Stimulated activated CD8-positive, alpha-beta memory T cell treated with anti-CD3 and anti-CD28 coated beads, Interleukin-15, amount 100 ng/mL, for 4 hours (primary cell): ENCODE data around the gene TRPM5.
"Not testable (repeated sequence)": the region's sequence is repeated elsewhere in the genome, so short reads cannot be mapped to it uniquely, and the experiment has no call there.

Source experiments
- DNase-seq, 2 donors: peaks; one replicate each; pipeline ENCODE4 v3.0.0-alpha.2; 2020; ENCODE audit warnings: low read depth in 2 of 2

The TRPM5 gene, protein sequence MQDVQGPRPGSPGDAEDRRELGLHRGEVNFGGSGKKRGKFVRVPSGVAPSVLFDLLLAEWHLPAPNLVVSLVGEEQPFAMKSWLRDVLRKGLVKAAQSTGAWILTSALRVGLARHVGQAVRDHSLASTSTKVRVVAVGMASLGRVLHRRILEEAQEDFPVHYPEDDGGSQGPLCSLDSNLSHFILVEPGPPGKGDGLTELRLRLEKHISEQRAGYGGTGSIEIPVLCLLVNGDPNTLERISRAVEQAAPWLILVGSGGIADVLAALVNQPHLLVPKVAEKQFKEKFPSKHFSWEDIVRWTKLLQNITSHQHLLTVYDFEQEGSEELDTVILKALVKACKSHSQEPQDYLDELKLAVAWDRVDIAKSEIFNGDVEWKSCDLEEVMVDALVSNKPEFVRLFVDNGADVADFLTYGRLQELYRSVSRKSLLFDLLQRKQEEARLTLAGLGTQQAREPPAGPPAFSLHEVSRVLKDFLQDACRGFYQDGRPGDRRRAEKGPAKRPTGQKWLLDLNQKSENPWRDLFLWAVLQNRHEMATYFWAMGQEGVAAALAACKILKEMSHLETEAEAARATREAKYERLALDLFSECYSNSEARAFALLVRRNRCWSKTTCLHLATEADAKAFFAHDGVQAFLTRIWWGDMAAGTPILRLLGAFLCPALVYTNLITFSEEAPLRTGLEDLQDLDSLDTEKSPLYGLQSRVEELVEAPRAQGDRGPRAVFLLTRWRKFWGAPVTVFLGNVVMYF (N-terminal part only)

DNA sequence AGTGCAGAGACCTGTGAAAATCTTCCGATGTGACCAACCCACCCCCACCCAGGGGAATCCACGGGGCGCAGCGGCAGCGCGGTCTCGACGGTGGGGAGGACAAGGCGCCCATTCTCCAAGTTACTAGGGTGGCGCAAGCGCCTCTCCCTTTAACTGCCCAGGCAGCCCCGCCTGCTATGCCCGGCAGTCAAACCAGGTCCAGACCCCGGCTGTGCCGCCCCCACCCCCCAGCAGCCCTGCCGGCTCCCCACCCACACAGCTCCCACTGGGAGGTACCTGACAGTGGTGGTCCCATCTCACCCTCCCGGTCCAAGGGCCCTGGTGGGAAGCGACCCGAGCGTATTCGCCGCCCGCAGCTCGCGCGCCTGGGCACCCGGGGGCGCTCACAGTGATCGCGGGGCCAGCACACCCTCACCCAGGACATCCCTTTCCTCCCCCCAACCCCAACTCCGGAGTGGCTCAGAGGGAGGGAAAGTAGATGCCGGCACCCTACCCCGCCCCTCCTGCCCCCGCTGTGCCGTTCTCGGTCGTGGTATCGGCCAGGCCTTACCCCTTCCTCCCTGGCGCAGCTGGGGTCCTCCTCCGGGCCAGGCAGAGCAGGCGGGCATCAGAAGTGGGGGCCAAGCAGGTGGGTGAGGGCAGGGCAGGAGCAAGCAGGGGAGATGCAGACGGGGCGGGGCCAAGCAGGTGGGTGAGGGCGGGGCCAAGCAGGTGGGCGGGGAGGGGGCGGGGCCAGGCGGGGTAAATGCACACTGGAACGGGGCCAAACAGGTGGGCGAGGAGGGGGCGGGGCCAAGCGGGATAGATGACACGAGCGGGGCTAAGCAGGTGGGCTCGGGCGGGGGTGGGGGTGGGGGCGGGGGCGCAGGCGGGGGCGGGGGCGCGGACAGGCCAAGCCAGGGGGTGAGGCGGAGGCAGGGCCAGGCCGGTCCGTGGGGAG lies at the start of gene TRPM5:
Gene TRPM5, minus strand, starts transcription at position 634 of the 940 bp plus-strand sequence. CDS start 21,478 bp downstream, outside the sequence.
- peak; percentile 47 to 54 for DNase-seq

DNA sequence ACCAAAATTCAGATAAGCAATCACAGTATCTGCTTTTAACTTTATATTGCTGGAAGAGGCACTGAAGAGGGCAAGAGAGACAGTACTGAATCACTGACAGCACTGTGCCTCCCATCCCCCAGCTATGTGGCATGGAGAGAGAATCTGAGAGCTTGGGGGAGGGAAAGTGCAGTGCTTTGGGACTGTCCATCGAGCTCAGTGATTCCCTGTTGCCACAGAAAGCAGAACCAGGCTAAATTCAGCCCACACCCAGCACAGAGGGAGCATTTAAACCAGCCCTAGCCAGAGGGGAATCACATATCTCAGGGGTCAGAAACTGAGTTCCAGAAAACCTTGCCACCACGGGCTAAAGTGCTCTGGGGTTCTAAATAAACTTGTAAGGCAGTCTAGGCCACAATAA lies 44.8 kb upstream of the TRPM5 start:
- no peak for DNase-seq

DNA sequence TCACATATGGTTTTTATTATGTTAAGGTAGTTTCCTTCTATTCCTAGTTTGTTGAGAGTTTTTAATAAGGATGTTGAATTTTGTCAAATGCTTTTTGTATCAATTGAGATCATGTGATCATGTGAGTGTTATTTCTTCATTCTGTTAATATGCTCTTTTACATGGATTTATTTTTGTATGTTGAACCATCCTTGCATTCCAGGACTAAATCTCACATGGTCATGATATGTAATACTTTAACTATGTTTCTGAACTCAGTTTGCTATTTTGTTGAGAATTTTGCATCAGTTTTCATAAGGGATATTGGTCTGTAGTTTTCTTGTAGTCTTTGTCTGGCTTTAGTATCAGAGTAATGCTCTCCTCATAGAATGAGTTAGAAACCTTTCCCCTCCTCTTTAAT lies 43.7 kb upstream of the TRPM5 start:
- DNase-seq: no peak

DNA sequence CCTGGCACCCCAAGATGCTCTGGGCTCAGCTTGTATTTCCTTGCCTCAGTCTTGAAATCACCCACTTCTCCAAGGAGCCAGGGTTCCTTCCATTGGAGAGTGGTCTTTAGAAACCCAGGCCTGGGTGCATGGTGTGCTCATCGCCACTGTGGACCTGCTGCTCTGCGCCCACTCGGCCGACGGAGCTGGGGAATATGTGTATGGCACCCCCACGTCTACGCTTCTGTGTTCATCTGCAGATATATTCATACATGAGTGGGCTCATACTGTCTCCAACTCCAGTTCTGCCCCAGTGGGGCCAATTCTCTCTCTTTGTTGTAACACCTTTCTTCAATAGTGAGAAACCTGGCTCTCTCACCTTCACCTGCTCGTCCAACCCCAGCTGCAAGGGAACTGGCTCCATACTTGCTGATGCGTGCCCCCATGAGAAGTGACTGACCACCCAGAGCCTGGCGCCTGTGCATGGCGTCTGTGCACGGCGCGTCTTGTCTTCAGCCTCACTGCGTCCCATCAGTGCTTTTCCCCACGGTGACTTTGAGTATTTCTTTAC lies 40.3 kb upstream of the TRPM5 start:
- no peak for DNase-seq

DNA sequence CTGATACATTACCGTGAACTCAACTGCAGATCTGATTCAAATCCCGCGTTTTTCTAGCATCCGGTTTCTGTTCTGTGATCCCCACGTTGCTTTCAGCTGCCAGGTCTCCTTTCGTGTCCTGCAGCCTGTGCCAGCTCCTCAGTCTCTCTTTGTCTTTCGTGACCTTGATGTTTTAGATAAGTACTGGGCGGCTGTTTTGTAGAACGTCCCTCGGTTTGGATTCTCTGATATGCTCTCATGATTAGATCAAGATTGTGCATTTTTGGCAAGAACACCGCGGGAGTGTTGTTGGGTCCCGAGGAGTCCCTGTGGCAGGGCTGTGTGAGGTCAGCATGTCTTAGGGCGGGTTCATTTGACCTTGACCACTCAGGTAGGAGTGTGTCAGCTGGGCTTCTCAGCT lies 39.1 kb upstream of the TRPM5 start:
- no peak for DNase-seq

DNA sequence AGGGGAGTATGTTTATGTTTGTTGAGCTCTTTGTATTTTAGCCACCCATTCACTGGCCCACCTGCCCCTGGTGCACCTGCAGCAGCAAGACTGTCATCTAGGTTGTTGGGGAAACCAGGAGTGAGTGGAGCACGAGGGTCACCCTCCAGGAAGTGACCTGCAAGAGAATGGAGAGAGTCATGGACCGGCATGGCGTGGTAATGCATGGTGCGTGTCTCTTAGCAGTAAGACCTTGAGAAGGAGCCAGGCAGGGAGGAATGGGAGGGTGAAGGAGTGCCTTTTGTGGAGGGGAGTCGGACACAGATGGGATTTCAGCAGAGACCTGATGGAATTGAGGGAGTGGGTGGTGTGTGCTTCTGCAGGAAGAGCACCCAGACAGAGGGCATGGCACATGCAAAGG lies 38.4 kb upstream of the TRPM5 start:
- DNase-seq: no peak

DNA sequence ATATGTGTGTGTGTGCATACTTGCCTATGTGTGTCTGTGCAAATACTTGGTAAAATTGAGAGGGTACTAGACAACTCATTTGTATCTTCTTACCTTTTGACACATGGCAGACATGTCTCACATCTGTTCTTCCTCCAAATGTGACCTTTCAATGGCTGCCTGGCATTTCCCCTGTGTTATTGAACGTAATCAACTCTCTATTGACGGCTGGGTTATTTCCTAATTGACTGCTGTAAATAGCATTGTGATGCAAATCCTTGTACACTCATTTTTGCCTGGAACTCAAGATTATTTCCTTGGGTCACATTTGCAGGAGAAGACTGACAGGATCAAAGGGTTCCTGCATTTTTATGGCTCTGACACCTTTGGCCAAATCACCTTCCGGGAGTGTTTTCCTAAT lies 37.9 kb upstream of the TRPM5 start:
- no peak for DNase-seq

DNA sequence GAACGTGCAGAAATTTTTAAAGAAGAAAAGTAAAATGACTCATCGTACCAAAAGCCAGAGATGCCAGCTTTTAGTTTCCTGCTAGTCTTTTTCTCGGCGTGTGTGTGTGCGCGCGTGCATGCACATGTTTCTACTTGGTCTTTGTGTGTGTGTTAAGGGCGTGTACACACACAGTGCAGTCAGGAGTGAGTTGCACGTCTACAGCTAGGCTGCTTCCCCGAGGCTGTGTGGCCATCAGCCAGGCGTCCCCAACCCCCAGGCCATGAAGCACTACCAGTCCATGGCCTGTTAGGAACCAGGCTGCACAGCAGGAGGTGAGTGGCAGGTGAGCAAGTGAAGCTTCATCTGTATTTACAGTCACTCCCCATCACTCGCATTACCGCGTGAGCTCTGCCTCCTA lies 36.9 kb upstream of the TRPM5 start:
- no peak for DNase-seq

DNA sequence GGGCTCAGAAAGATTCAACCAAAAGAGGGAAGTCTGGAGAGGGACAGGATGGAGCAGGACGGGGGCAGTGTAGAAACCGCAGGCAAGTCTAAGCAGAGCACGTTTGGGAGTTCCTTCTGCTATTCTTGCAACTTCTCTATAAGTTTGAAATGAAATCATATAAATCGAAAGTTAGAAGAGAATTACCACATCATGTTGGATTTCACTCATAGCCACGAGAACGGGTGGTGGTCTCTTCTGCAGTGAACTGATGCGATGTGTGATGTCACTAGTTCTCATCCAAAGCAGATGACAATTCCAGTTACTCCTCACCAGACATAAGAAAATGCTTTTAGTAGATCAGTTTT lies 36.5 kb upstream of the TRPM5 start:
- DNase-seq: no peak

DNA sequence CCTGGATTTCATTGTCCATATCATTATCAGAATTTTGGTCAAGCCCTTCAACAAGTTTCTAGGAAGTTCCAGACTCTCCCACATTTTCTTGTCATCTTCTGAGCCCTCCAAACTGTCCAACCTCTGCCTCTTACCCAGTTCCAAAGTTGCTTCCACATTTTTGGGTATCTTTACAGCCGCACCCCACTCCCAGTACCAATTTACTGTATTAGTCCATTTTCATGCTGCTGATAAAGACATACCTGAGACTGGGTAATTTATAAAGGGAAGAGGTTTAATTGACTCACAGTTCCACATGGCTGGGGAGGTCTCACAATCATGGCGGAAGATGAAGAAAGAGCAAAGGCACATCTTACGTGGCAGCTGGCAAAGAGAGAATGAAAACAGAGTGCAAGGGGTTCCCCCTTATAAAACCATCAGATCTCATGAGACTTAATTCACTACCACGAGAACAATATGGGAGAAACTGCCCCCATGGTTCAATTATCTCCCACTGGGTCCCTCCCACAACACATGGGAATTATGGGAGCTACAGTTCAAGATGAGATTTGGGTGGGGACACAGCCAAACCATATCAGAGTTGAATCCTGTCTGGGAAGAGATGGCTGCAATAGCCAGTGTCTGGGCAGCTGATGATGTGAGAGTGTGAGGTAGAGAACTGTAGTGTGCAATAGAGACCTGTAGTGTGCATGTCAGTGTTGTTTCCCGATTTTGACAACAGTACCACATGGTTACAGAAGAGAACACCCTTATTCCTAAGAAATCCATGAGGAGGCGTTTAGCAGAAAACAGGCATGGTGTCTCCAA lies 36.0 kb upstream of the TRPM5 start:
- not testable (repeated sequence) for DNase-seq

DNA sequence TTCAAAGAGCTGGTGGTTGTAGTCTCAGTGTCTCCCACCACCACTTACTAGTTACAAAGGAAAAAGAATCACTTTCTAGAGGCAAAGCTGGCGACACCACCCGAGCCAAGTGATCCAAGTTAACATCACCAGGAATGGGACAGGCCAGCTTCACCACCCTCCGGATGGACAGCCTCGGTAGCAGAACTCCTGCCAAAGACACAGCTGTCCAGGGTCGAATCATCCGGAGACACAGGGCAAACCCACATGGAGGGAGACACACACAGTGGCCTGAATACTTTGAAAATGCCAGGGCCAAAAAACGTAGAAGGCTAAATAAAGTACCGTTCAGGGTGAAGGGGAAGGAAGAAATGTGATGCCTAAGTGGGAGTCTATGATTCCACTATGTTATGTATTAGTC lies 33.6 kb upstream of the TRPM5 start:
- no peak for DNase-seq

DNA sequence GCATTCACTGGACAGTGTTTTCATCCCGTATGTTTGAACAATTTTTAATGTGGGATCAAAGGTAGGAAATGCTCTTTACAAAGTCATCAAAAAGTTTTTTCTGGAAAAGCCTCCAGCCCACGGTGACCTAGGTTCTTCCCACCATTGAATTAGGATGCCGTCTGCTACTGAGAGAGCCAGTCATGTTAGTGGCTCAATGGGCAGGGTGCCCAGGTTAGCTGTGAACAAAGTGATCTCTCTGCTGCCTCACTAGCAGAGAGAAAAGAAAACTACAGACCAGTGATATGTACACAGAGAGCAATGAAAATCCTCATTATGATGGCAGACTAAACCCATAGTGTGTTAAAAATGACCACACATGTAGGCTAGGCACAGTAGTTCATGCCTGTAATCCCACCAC lies 32.9 kb upstream of the TRPM5 start:
- DNase-seq: no peak

DNA sequence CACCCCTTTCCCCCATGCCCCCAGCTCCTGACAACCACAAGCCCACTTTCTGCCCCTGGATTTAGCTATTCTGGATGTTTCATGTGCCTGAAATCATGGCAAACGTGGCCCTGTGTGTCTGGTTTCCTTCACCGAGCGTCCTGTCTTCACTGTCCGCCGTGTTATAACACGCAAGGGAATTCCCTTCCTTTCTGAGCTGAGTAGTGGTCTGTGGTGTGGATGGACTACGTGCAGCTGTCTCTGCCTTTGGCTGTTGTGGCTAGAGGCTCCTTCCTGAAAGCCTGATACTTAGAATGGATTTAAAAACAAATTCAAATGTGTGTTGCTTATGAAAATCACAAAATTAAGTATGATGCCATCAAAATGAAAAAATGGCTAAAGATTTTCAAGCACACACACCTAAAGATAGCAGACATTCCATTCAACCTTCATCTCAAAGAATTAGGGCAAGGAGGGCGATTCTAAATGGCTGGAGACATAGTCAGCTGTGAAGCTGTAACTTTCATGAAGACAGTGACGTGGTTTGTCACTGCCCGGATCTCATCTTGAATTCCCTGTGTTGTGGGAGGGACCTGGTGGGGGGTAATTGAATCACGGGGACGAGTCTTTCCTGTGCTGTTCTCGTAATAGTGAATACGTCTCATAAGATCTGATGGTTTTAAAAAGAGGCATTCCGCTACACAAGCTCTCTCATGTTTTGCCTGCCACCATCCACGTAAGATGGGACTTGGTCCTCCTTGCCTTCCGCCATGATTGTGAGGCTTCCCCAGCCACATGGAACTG lies 31.0 kb upstream of the TRPM5 start:
- DNase-seq: no peak

DNA sequence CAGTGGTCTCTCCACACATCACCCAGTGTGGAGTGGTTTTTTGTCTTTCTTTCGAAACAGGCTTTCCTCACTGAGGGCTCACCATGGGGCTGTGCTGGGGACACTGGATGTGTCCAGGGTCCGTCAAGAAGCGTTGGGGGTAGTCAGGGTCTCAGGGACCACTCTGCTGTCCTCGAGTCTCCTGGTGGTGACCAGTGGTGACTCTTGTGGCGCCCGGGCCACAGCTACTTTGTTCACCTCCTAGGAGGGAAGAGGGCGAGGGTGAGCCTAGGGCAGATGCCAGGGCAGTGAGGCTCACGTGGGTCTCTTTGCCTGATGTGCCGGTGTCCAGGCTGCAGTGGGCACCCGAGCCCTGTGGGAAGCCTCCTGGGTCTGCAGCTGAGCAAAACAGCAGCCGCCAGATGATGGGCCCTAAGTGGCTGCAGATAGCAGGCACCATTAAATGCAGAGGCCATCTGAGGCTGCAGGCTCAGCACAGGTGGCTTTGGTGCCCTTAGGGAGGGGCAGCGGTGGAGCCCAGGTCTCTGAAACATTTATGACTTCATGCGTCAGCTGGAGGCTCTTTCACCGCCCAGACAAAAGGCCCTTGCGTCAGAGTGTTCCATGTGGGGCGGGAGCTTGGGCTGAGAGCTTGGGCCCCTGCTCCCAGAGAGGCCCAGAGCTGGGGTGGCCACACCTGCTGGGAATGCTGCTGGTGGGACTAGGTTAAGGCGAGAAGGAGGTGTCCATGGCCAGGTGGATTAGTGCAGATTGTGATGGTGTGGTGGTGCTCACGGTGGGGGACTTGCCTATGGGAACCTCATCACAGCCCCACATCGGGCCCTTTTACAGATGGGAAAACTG lies 30.0 kb upstream of the TRPM5 start:
- no peak for DNase-seq

DNA sequence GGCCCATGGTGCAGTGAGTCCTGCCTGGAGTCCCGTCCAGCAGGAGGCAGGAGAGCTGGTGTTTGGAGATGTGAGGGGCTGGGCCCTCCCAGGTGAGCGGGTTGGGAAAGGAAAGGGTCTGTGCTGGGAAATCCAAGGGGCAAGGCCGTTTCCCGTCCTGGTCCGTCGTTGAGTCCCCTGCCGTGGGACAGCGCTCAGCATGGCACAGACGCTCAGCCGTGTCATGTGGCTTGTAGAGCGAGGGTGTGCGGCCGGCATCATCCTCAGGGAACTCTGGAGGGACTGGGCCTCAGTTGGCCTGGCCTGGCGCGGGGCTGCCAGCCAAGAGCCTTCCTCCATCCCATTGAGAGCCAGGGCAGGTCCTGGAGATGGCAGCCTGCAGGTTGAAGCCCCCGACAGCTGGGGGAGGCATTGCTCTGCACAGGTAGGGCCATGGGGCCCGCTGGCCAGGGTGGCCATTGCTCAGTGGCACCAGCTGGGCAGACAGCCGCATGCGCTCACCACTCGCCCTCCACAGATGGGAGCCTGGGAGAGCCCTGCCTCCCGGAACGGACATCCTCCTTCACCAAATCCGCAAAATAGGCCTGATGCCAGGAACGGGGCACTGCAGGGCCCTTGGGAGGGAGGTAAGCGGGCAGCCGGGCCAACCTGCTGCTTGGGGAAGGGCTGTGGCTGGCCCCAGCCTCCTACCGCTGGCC lies 29.2 kb upstream of the TRPM5 start:
- DNase-seq: no peak

DNA sequence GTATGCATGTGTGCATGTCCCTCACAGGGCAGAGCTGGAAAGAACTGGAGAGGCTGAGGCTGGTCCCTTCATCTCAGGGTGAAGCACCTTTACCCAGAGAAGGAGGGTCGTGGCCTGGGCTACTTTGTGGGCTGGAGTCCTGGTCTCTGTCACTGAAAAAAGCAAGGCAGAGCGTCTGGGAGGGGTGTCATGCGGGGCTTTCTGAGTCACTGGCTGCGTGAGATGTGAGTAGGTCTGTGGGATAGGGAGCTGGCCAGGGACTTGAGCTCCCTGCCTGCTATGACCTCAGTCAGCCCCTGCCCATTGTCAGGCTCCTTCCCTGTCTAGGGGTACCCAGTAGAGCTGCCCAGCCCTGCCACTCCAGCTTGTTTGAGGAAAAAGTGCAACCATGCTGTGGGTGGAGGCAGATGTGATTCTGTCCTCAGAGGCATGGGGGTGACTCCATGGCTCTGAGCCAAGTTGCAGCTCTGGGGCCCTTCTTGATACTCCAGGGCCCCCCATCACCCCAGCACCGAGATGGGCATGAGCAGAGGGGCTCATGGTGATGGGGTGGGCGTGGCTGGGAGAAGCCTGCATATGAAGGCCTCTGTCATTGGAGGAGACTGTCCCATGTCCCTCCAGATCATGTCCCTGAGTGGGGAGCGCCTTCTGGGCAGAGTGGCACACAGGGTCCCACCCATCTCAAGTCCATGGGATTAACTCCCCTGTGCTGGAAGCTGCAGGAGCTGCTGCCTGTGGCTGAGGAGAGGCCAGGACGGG lies 28.3 kb upstream of the TRPM5 start:
- DNase-seq: no peak

DNA sequence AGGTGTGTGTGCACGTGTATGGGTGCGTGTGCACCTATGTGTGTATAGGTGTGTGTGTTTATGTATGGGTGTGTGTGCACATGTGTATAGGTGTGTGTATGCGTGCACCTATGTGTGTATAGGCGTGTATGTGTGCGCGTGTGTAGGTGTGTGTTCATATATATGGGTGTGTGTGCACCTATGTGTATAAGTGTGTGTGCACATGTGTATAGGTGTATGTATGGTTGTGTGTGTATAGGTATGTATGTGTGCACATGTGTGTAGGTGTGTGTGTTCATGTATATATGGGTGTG lies 27.4 kb upstream of the TRPM5 start:
- no peak for DNase-seq
